KMS-11 (cell line): Measurements from ENCODE around the gene FGF12.

Source experiments
- H2AFZ ChIP-seq: fragments of 200-600 bp; sonication (generic); 2 replicates; pipeline ENCODE4 v1.6.1; 2016; ENCODE audit warnings: antibody characterized with exemption, mixed run types, low read depth
- H3K27ac ChIP-seq: fragments of 200-600 bp; sonication (generic); 2 replicates; pipeline ENCODE4 v1.6.1; 2016; ENCODE audit warnings: mild to moderate bottlenecking, mixed run types
- H3K27me3 ChIP-seq: fragments of 200-600 bp; sonication (generic); 2 replicates; pipeline ENCODE4 v1.6.1; 2017; ENCODE audit warnings: mild to moderate bottlenecking, low read depth, mixed run types, moderate library complexity; ENCODE audit not compliant: insufficient read depth
- H3K36me3 ChIP-seq: fragments of 200-600 bp; sonication (generic); 2 replicates; pipeline ENCODE4 v1.6.1; 2017; ENCODE audit warnings: mild to moderate bottlenecking, mixed run types; ENCODE audit not compliant: insufficient read depth
- H3K4me1 ChIP-seq: fragments of 200-600 bp; sonication (generic); 2 replicates; pipeline ENCODE4 v1.6.1; 2016; ENCODE audit warnings: mild to moderate bottlenecking, low read depth, mixed run types; ENCODE audit not compliant: poor library complexity, severe bottlenecking
- H3K4me2 ChIP-seq: fragments of 200-600 bp; sonication (generic); 2 replicates; pipeline ENCODE4 v1.7.0; 2016; ENCODE audit warnings: mild to moderate bottlenecking, mixed run types
- H3K4me3 ChIP-seq: fragments of 200-600 bp; sonication (generic); IDR thresholded peaks from 2 replicates; pipeline ENCODE4 v1.6.1; 2017; ENCODE audit warnings: low read depth, low read length, mixed read lengths; ENCODE audit not compliant: insufficient read depth
- H3K79me2 ChIP-seq: fragments of 200-600 bp; sonication (generic); 2 replicates; pipeline ENCODE4 v1.6.1; 2016; ENCODE audit warnings: low read depth, mixed run types; ENCODE audit not compliant: insufficient read depth
- H3K9ac ChIP-seq: fragments of 200-600 bp; sonication (generic); 2 replicates; pipeline ENCODE4 v1.6.1; 2016; ENCODE audit warnings: mild to moderate bottlenecking, mixed run types
- H4K20me1 ChIP-seq: fragments of 200-600 bp; sonication (generic); 2 replicates; pipeline ENCODE4 v1.6.1; 2016; ENCODE audit warnings: mild to moderate bottlenecking, mixed run types; ENCODE audit not compliant: insufficient read depth
- TF ChIP-seq, protein P1 (sequence below): fragments of 200-600 bp; sonication (generic); conservative IDR thresholded peaks from 2 replicates; pipeline ENCODE4 v1.6.1; 2017; ENCODE audit warnings: low read depth, mild to moderate bottlenecking, antibody characterized with exemption, low read length, moderate library complexity, mixed read lengths

FGF12 gene

DNA sequence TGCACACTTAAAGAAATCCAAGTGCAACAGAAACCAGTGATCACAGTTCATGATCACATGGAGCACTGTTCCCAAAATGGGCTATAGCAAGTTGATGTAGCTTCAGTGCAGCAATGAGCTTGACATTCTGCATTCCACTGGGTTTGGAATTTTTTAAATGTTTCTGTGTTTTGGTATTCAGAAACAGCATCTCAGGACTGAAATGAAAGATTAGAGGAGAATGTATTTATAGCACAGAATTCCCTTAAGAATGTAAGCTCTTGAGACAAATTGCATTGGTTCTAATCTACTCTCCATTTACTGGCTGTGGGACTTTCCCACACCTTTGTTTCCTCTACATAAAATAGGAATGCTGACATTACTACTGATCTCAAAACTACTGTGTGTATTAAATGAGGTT is 162.7 kb downstream of the FGF12 start:
- Histone ChIP-seq H3K4me3 (no peak overlapping the region), H3K79me2 (no peaks in the 10 kb centered on the region), H3K4me2 (no peak overlapping the region), H3K9ac (no peak overlapping the region), H3K27me3 (no peaks in the 10 kb centered on the region), H3K4me1 (no peaks in the 10 kb centered on the region), H3K27ac (no peak overlapping the region), H2AFZ (no peak overlapping the region), H3K36me3 (no peaks in the 10 kb centered on the region), H4K20me1 (no peaks in the 10 kb centered on the region)
- TF ChIP-seq, protein P1, sequence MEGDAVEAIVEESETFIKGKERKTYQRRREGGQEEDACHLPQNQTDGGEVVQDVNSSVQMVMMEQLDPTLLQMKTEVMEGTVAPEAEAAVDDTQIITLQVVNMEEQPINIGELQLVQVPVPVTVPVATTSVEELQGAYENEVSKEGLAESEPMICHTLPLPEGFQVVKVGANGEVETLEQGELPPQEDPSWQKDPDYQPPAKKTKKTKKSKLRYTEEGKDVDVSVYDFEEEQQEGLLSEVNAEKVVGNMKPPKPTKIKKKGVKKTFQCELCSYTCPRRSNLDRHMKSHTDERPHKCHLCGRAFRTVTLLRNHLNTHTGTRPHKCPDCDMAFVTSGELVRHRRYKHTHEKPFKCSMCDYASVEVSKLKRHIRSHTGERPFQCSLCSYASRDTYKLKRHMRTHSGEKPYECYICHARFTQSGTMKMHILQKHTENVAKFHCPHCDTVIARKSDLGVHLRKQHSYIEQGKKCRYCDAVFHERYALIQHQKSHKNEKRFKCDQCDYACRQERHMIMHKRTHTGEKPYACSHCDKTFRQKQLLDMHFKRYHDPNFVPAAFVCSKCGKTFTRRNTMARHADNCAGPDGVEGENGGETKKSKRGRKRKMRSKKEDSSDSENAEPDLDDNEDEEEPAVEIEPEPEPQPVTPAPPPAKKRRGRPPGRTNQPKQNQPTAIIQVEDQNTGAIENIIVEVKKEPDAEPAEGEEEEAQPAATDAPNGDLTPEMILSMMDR: no peak

DNA sequence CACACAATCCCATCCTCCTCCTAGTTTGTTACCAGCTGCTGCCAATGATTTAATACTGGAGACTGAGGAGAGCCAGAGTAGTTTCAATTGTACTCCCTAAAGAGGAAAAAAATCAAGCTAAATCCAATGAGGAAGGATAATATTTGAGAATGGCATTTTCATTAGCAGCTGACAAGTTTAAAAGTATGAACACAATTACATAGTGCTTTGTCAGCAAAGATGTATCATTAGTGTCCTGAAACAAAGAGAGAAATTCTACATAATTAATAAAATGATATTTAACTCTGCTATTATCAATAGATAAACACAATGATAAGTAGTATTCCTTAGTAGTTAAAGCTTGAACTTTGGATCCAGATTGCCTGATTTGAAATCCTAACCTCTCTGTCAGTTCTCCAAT is 163.9 kb downstream of the FGF12 start:
- H3K79me2 ChIP-seq: no peaks in the 10 kb centered on the region
- H3K27ac ChIP-seq: no peak overlapping the region
- H3K27me3 ChIP-seq: no peaks in the 10 kb centered on the region
- no peaks in the 10 kb centered on the region for H3K4me1 ChIP-seq
- no peak overlapping the region for H2AFZ ChIP-seq
- H3K36me3 ChIP-seq: no peaks in the 10 kb centered on the region
- no peak overlapping the region for H3K4me2 ChIP-seq
- no peak overlapping the region for H3K4me3 ChIP-seq
- TF ChIP-seq, protein P1: no peak
- no peak overlapping the region for H3K9ac ChIP-seq
- no peaks in the 10 kb centered on the region for H4K20me1 ChIP-seq

DNA sequence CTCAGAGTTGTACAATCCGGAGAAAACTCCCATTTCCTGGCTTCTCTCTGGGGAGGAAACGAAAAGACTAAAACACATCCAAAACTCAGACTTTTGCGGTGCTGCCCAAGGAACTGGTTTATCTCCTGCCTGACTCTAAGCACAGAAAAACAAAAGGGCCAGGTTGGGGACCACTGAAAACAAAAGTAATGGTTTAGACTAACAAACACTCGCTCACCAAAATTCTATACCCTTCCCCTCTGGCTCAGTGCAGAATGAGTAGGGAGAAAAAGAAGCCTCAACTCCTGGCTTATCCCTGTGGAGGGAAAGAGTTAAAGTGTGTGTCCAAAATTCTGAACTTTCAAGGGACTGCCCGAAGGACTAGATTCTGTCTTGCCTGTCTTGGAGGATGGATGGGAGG is 173.6 kb downstream of the FGF12 start:
- Histone ChIP-seq H3K27ac (no peak overlapping the region), H3K9ac (no peak overlapping the region), H3K27me3 (no peaks in the 10 kb centered on the region), H3K4me2 (no peak overlapping the region), H3K4me1 (no peaks in the 10 kb centered on the region), H4K20me1 (no peaks in the 10 kb centered on the region), H3K36me3 (no peaks in the 10 kb centered on the region), H3K4me3 (no peak overlapping the region), H3K79me2 (no peaks in the 10 kb centered on the region), H2AFZ (no peak overlapping the region)
- TF ChIP-seq, protein P1: no peak

DNA sequence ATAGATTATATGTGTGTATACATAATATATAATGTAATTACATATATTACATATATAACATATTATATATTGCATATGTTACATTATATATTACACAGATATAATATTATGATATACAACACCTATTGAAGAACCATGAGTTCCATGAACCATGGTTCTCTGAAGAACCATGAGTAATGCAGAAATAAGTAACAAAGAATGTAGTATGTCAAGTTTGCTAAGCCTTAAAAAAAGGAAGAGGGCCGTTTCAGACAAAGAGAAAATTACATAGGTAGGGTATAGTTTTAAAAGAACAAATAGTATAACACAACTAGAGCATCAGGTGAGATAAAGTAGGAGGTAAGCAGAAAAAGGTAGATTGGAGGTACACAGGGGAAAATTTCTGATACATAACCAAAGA is 177.0 kb downstream of the FGF12 start:
- Histone ChIP-seq H4K20me1 (no peaks in the 10 kb centered on the region), H3K4me1 (no peaks in the 10 kb centered on the region), H2AFZ (no peak overlapping the region), H3K36me3 (no peaks in the 10 kb centered on the region), H3K27me3 (no peaks in the 10 kb centered on the region), H3K9ac (no peak overlapping the region), H3K4me2 (no peak overlapping the region), H3K79me2 (no peaks in the 10 kb centered on the region), H3K27ac (no peak overlapping the region), H3K4me3 (no peak overlapping the region)
- TF ChIP-seq, protein P1: no peak

DNA sequence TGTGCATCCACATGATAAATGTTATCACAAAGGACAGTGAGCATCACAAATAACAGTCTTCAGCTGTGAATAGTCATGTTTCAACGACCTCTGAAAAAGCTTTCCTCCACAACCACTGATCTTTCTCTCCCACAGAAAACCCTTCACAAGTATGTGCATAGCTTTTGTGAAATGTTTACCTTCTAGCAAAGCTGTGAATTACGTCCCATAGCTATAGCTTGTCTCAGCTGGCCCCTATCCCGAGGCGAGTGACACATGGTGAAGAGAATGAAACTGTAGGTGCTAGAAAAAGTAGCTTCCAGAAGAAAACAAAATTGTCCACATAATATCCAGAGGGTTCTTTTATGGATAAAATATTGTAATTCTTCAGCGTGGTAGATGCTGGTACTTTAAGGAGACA is 182.0 kb downstream of the FGF12 start:
- H3K4me2 ChIP-seq: no peak overlapping the region
- H4K20me1 ChIP-seq: no peaks in the 10 kb centered on the region
- no peaks in the 10 kb centered on the region for H3K27me3 ChIP-seq
- H3K36me3 ChIP-seq: no peaks in the 10 kb centered on the region
- H3K4me3 ChIP-seq: no peak overlapping the region
- H2AFZ ChIP-seq: no peak overlapping the region
- H3K79me2 ChIP-seq: no peaks in the 10 kb centered on the region
- TF ChIP-seq, protein P1: no peak
- H3K4me1 ChIP-seq: no peaks in the 10 kb centered on the region
- H3K27ac ChIP-seq: no peak overlapping the region
- no peak overlapping the region for H3K9ac ChIP-seq
